Mesenchymal stem cell (in vitro differentiated cells and primary cell): ENCODE results near the gene LDLRAD3.
A peak's percentile ranks its signal among the peaks of the same experiment; 100 is the strongest.

Experiments used
- DNase-seq: peaks from one replicate; pipeline ENCODE4 v3.0.0-alpha.2; 2013
- H2AFZ ChIP-seq: one replicate; pipeline ENCODE4 v1.6.1; 2013; ENCODE audit warnings: low read depth, mild to moderate bottlenecking, control low read depth, inconsistent platforms, low read length, moderate library complexity
- H2AK5ac ChIP-seq: 2 replicates; pipeline ENCODE4 v1.6.1; 2013; ENCODE audit warnings: low read length, moderate library complexity, mild to moderate bottlenecking, inconsistent platforms; ENCODE audit not compliant: severe bottlenecking
- H2BK120ac ChIP-seq: one replicate; pipeline ENCODE4 v1.6.1; 2013; ENCODE audit warnings: low read depth, mild to moderate bottlenecking, inconsistent platforms, low read length, moderate library complexity
- H2BK12ac ChIP-seq, 2 experiments: one replicate each; pipeline ENCODE4 v1.6.1; 2013; ENCODE audit warnings: inconsistent platforms in 2 of 2, low read length in 2 of 2, mild to moderate bottlenecking in 2 of 2, moderate library complexity in 2 of 2, control low read depth in 1 of 2
- H2BK15ac ChIP-seq: one replicate; pipeline ENCODE4 v1.6.1; 2013; ENCODE audit warnings: mild to moderate bottlenecking, low read depth, inconsistent platforms; ENCODE audit not compliant: poor library complexity, severe bottlenecking
- H2BK5ac ChIP-seq: 2 replicates; pipeline ENCODE4 v1.6.1; 2013; ENCODE audit warnings: low read depth, mild to moderate bottlenecking, low read length, control low read depth, inconsistent platforms; ENCODE audit not compliant: poor library complexity, severe bottlenecking
- H3K14ac ChIP-seq, 2 experiments: one replicate each; pipeline ENCODE4 v1.6.1; 2013; ENCODE audit warnings: inconsistent platforms in 2 of 2, low read length in 2 of 2, control low read depth in 1 of 2, mild to moderate bottlenecking in 1 of 2, moderate library complexity in 1 of 2
- H3K18ac ChIP-seq, 2 experiments: one replicate each; pipeline ENCODE4 v1.6.1; 2013; ENCODE audit warnings: inconsistent platforms in 2 of 2, low read length in 2 of 2, control low read depth in 1 of 2, low read depth in 1 of 2, mild to moderate bottlenecking in 1 of 2
- H3K23ac ChIP-seq, 2 experiments: one replicate each; pipeline ENCODE4 v1.6.1; 2013; ENCODE audit warnings: inconsistent platforms in 2 of 2, low read length in 2 of 2, mild to moderate bottlenecking in 2 of 2, moderate library complexity in 2 of 2, control low read depth in 1 of 2
- H3K27ac ChIP-seq: 2 replicates; pipeline ENCODE4 v1.5.1; 2013; ENCODE audit warnings: mild to moderate bottlenecking, moderate library complexity, low read length, control low read depth, inconsistent platforms; ENCODE audit not compliant: poor library complexity, severe bottlenecking
- H3K27me3 ChIP-seq, 2 experiments: 2 replicates each; pipeline versions ENCODE4 v1.6.1 to v1.7.0; 2013; ENCODE audit warnings: low read length in 2 of 2, mild to moderate bottlenecking in 2 of 2, moderate library complexity in 2 of 2, control low read depth in 1 of 2, inconsistent platforms in 1 of 2; ENCODE audit not compliant: control insufficient read depth in 1 of 2, insufficient read depth in 1 of 2
- H3K36me3 ChIP-seq, 2 experiments: 2 replicates each; pipeline versions ENCODE4 v1.6.1 to v1.7.0; 2013; ENCODE audit warnings: low read length in 2 of 2, control low read depth in 1 of 2, inconsistent platforms in 1 of 2, low read depth in 1 of 2, mild to moderate bottlenecking in 1 of 2; ENCODE audit not compliant: insufficient read depth in 2 of 2, control insufficient read depth in 1 of 2
- H3K4ac ChIP-seq, 2 experiments: one replicate each; pipeline ENCODE4 v1.6.1; 2013; ENCODE audit warnings: inconsistent platforms in 2 of 2, low read length in 2 of 2, mild to moderate bottlenecking in 2 of 2, moderate library complexity in 2 of 2, control low read depth in 1 of 2, low read depth in 1 of 2
- H3K4me1 ChIP-seq: 2 replicates; pipeline ENCODE4 v1.6.1; 2013; ENCODE audit warnings: low read depth, low read length, control low read depth; ENCODE audit not compliant: control insufficient read depth, insufficient read depth
- H3K4me2 ChIP-seq: 2 replicates; pipeline ENCODE4 v1.6.1; 2013; ENCODE audit warnings: low read length, mild to moderate bottlenecking, inconsistent platforms; ENCODE audit not compliant: poor library complexity, severe bottlenecking
- H3K4me3 ChIP-seq, 2 experiments: 2 replicates each; pipeline versions ENCODE4 v1.5.1 to v1.7.0; 2013; ENCODE audit warnings: low read length in 2 of 2, mild to moderate bottlenecking in 2 of 2, control low read depth in 1 of 2, low read depth in 1 of 2; ENCODE audit not compliant: insufficient read depth in 1 of 2
- H3K79me1 ChIP-seq: replicated peaks from 2 replicates; pipeline ENCODE4 v1.6.1; 2013; ENCODE audit warnings: mild to moderate bottlenecking, control low read depth, low read length, inconsistent platforms; ENCODE audit not compliant: poor library complexity, severe bottlenecking
- H3K9ac ChIP-seq: 2 replicates; pipeline ENCODE4 v1.7.0; 2013; ENCODE audit warnings: mild to moderate bottlenecking, low read length, moderate library complexity
- H3K9me3 ChIP-seq: 2 replicates; pipeline ENCODE4 v1.7.0; 2013; ENCODE audit warnings: mild to moderate bottlenecking, low read length; ENCODE audit not compliant: control insufficient read depth
- H4K8ac ChIP-seq: one replicate; pipeline ENCODE4 v1.6.1; 2013; ENCODE audit warnings: inconsistent platforms, mild to moderate bottlenecking, low read length, moderate library complexity
- H4K91ac ChIP-seq: one replicate; pipeline ENCODE4 v1.6.1; 2013; ENCODE audit warnings: mild to moderate bottlenecking, low read length, inconsistent platforms
- WGBS: methylation state at CpG from one replicate; pipeline ENCODE4 v1.1.7; 2013; ENCODE audit warnings: mixed read lengths; 5-methylcytosine and 5-hydroxymethylcytosine counted together

The LDLRAD3 gene

GRCh38 chr11:36123336-36124101 lies 179.7 kb downstream of the LDLRAD3 start:
- H2BK12ac ChIP-seq: peak overlapping the region in 1 of 2 experiments; percentile 56
- 94% methylated on average over 12 of the region's 12 CpGs for WGBS
- H3K18ac ChIP-seq: no peak overlapping the region
- H3K4ac ChIP-seq: no peak overlapping the region
- peaks cover 7% of the 10 kb centered on the region for H3K4me1 ChIP-seq
- no peak overlapping the region for H2AK5ac ChIP-seq
- no peak overlapping the region for H2BK5ac ChIP-seq
- H3K27me3 ChIP-seq: no peaks in the 10 kb centered on the region
- peaks cover 3% of the 10 kb centered on the region for H3K79me1 ChIP-seq
- no peak overlapping the region for H4K91ac ChIP-seq
- H3K9ac ChIP-seq: no peak overlapping the region
- DNase-seq: no peak
- H3K9me3 ChIP-seq: no peaks in the 10 kb centered on the region
- no peak overlapping the region for H3K4me2 ChIP-seq
- H3K36me3 ChIP-seq: no peaks in the 10 kb centered on the region
- no peak overlapping the region for H3K23ac ChIP-seq
- no peak overlapping the region for H2BK120ac ChIP-seq
- H3K4me3 ChIP-seq: no peak overlapping the region
- no peak overlapping the region for H3K14ac ChIP-seq
- H4K8ac ChIP-seq: no peak overlapping the region
- no peak overlapping the region for H2BK15ac ChIP-seq
- H2AFZ ChIP-seq: no peak overlapping the region
- H3K27ac ChIP-seq: no peak overlapping the region

DNA sequence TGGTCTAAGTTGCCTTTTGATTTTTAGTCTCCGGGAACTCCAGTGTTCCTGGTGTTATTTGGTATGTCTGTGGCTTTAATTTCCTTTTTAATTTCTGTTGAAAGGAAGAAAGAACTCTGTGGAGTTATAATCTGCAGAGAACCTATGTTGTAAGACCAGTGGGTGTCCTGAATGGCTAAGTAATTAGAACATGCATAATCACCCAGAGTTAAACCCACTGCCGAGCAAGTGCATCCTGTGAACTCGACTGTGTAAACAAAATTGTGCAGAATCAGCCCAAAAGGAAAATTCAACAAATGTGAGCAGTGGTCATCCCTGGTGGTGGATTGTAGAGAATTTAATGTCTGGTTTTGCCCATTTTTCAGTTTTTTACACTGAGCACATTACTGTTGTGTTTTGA lies 182.8 kb downstream of the LDLRAD3 start:
- Histone ChIP-seq H3K4me2 (no peak overlapping the region), H2BK5ac (no peak overlapping the region), H3K4me3 (no peak overlapping the region), H3K18ac (no peak overlapping the region), H4K8ac (no peak overlapping the region), H4K91ac (no peak overlapping the region), H3K36me3 (peaks cover 0 to 3% of the 10 kb centered on the region in 2 experiments), H3K23ac (no peak overlapping the region), H2AFZ (no peak overlapping the region), H2AK5ac (no peak overlapping the region), H3K79me1 (peaks cover 5% of the 10 kb centered on the region), H3K14ac (no peak overlapping the region), H2BK120ac (no peak overlapping the region), H2BK12ac (no peak overlapping the region), H2BK15ac (no peak overlapping the region), H3K4me1 (peaks cover 7% of the 10 kb centered on the region), H3K9ac (no peak overlapping the region), H3K4ac (no peak overlapping the region), H3K27me3 (no peaks in the 10 kb centered on the region), H3K27ac (no peak overlapping the region), H3K9me3 (no peaks in the 10 kb centered on the region)
- WGBS: 38% methylated on average over 3 of the region's 3 CpGs
- DNase-seq: peak; percentile 44

- no peak overlapping the region for H3K4me3 ChIP-seq
- H3K9ac ChIP-seq: no peak overlapping the region
- no peak overlapping the region for H4K91ac ChIP-seq
- H2BK15ac ChIP-seq: no peak overlapping the region
- H2BK5ac ChIP-seq: no peak overlapping the region
- H3K23ac ChIP-seq: no peak overlapping the region
- H3K14ac ChIP-seq: no peak overlapping the region
- no peak overlapping the region for H3K4me2 ChIP-seq
- H2BK120ac ChIP-seq: no peak overlapping the region
- no peak overlapping the region for H3K4ac ChIP-seq
- H3K18ac ChIP-seq: no peak overlapping the region
- no peak overlapping the region for H4K8ac ChIP-seq
- peaks cover 5% of the 10 kb centered on the region for H3K79me1 ChIP-seq
- H2AFZ ChIP-seq: no peak overlapping the region
- no peak overlapping the region for H3K27ac ChIP-seq
- H3K27me3 ChIP-seq: no peaks in the 10 kb centered on the region
- peaks cover 7% of the 10 kb centered on the region for H3K4me1 ChIP-seq
- no peak for DNase-seq
- H2BK12ac ChIP-seq: no peak overlapping the region
- peaks cover 0 to 3% of the 10 kb centered on the region in 2 experiments for H3K36me3 ChIP-seq
- no peak overlapping the region for H2AK5ac ChIP-seq
- no peaks in the 10 kb centered on the region for H3K9me3 ChIP-seq
Measured at GRCh38 chr11:36127550-36127949, 183.7 kb downstream of the LDLRAD3 start.

- Histone ChIP-seq H3K4me2 (no peak overlapping the region), H2BK12ac (no peak overlapping the region), H3K79me1 (peaks cover 5% of the 10 kb centered on the region), H3K27ac (no peak overlapping the region), H2AK5ac (no peak overlapping the region), H4K91ac (no peak overlapping the region), H3K4me1 (no peaks in the 10 kb centered on the region), H3K9me3 (no peaks in the 10 kb centered on the region), H3K36me3 (peaks cover 0 to 3% of the 10 kb centered on the region in 2 experiments), H3K4ac (no peak overlapping the region), H3K9ac (no peak overlapping the region), H2BK120ac (no peak overlapping the region), H2BK5ac (no peak overlapping the region), H3K14ac (no peak overlapping the region), H2AFZ (no peak overlapping the region), H2BK15ac (no peak overlapping the region), H3K18ac (peak overlapping the region in 1 of 2 experiments; percentile 14), H4K8ac (no peak overlapping the region), H3K23ac (no peak overlapping the region), H3K27me3 (no peaks in the 10 kb centered on the region), H3K4me3 (no peak overlapping the region)
- WGBS: 95% methylated on average over 6 of the region's 6 CpGs
- DNase-seq: no peak
Measured at GRCh38 chr11:36129955-36130354, 186.1 kb downstream of the LDLRAD3 start.
